ENCODE data around the gene SNW1. TPM values are rescaled to one million over a fixed set of nuclear protein-coding genes. Genes with fewer than 3 reads are reported as not detected.

SNW1 gene
- total and polyA plus RNA-seq, 2 of the 13 experiments (the other 11 are each of a cell fraction or from before 2014, with no cell fraction given) = 23.2 to 65.8 TPM

GRCh38 chr14:77782202-77782601 is 21.2 kb upstream of the SNW1 start:
- Histone ChIP-seq H3K4me2 (ENCODE audit: low read depth, low read length) (no peak overlapping the region), H3K4me3 (replicated peaks in 1 of 3; ENCODE audit: insufficient read depth in 1 of 3, low read depth in 2 of 3, low read length in 3 of 3) (no peak overlapping the region), H2AFZ (ENCODE audit: low read length) (no peak overlapping the region), H3K79me2 (ENCODE audit: insufficient read depth, low read length) (no peaks in the 10 kb centered on the region), H3K36me3 (replicated peaks in 1 of 2; ENCODE audit: control insufficient read depth in 1 of 2, insufficient read depth in 2 of 2, low read length in 2 of 2) (no peaks in the 10 kb centered on the region), H3K4me1 (ENCODE audit: insufficient read depth, low read length) (peaks cover 4% of the 10 kb centered on the region; the same call in 1 of the 2 replicates), H4K20me1 (ENCODE audit: insufficient read depth, low read length) (no peaks in the 10 kb centered on the region), H3K9me3 (ENCODE audit: low read length) (no peaks in the 10 kb centered on the region), H3K27ac (ENCODE audit: extremely low read length, insufficient read depth, low read length) (no peak overlapping the region), H3K27me3 (ENCODE audit: control insufficient read depth in 1 of 2, insufficient read depth in 2 of 2, low read length in 2 of 2) (no peaks in the 10 kb centered on the region), H3K9ac (ENCODE audit: insufficient read depth, low read depth, low read length) (no peak overlapping the region)
- ChIA-PET CTCF (ENCODE audit: low intra/inter-chr PET ratio, low total read pairs) (no interaction called here), POLR2A (no interaction called here)
- no peak for ATAC-seq
- BruUV-seq (replicated peaks) = no TSS peak
- intact Hi-C loops (cut with micrococcal nuclease; ENCODE audit: unreplicated experiment) = no loop called here
- no peak for DNase-seq (ENCODE audit: low spot score)
- in situ Hi-C loops (cut with HindIII; ENCODE audit: extremely low pct_ligation_motif_present, low pct_unique_long_range_greater_than_20kb) = no loop called here
- no peak for FAIRE-seq
- TF ChIP-seq SMC3 (IDR thresholded peaks at IDR 0.05; ENCODE audit: low read length) (no peak), ZBTB21 (CRISPR knock-in tag; IDR thresholded peaks at IDR 0.05) (no peak), ZNF781 (CRISPR knock-in tag; IDR thresholded peaks at IDR 0.05; ENCODE audit: borderline replicate concordance, not compliant biosample characterization) (no peak), PRMT3 (CRISPR knock-in tag; IDR thresholded peaks at IDR 0.05; ENCODE audit: borderline replicate concordance, low read depth) (no peak), CREB3 (CRISPR knock-in tag; IDR thresholded peaks at IDR 0.05) (no peak), TSC22D2 (CRISPR knock-in tag; IDR thresholded peaks at IDR 0.05; ENCODE audit: borderline replicate concordance) (no peak), ZNF142 (CRISPR knock-in tag; IDR thresholded peaks at IDR 0.05) (no peak), DRAP1 (CRISPR knock-in tag; IDR thresholded peaks at IDR 0.05) (no peak), ZNF746 (CRISPR knock-in tag; IDR thresholded peaks at IDR 0.05) (no peak), ZNF280B (CRISPR knock-in tag; IDR thresholded peaks at IDR 0.05; ENCODE audit: borderline replicate concordance) (no peak), MTA3 (CRISPR knock-in tag; IDR thresholded peaks at IDR 0.05) (no peak), HNF1B (CRISPR knock-in tag; IDR thresholded peaks at IDR 0.05) (no peak), ZNF577 (CRISPR knock-in tag; IDR thresholded peaks at IDR 0.05; ENCODE audit: borderline replicate concordance, low read depth) (no peak), IKZF4 (CRISPR knock-in tag; IDR thresholded peaks at IDR 0.05; ENCODE audit: borderline replicate concordance, low read depth, not compliant biosample characterization) (no peak)
